ENCODE data around the gene IRF9.

Gene IRF9

GRCh38 chr14:24127673-24128072 is 33.4 kb upstream of the IRF9 start:
- no peak for TF ChIP-seq YY1 (IDR thresholded peaks at IDR 0.05; ENCODE audit: low read depth)
- TF ChIP-seq TEAD4 (IDR thresholded peaks at IDR 0.05), result no peak
- no peak for TF ChIP-seq USF1 (IDR thresholded peaks at IDR 0.05)
- no peak for TF ChIP-seq ZBTB7A (IDR thresholded peaks at IDR 0.05; ENCODE audit: low read depth)
- TF ChIP-seq TAF1 (IDR thresholded peaks at IDR 0.05; ENCODE audit: low read depth), result no peak
- TF ChIP-seq EGR1 (IDR thresholded peaks at IDR 0.05), result no peak
- no peak for TF ChIP-seq MAX (IDR thresholded peaks at IDR 0.05)
- no peak for TF ChIP-seq RAD21 (IDR thresholded peaks at IDR 0.05; ENCODE audit: low read depth)
- TF ChIP-seq TCF12 (IDR thresholded peaks at IDR 0.05; ENCODE audit: low read depth), result no peak
- TF ChIP-seq EP300 (IDR thresholded peaks at IDR 0.05; ENCODE audit: borderline replicate concordance), result no peak
- TF ChIP-seq CEBPB (IDR thresholded peaks at IDR 0.05), result no peak
- TF ChIP-seq REST (IDR thresholded peaks at IDR 0.05; ENCODE audit: low read depth), result no peak

GRCh38 chr14:24129410-24129998 is 31.6 kb upstream of the IRF9 start:
- no peak for TF ChIP-seq TEAD4 (IDR thresholded peaks at IDR 0.05)
- TF ChIP-seq NFIC (IDR thresholded peaks at IDR 0.05), result no peak

- no peak for TF ChIP-seq FOXM1 (IDR thresholded peaks at IDR 0.05; ENCODE audit: borderline replicate concordance, low read depth)
- no peak for TF ChIP-seq REST (IDR thresholded peaks at IDR 0.05; ENCODE audit: low read depth)
- no peak for TF ChIP-seq EP300 (IDR thresholded peaks at IDR 0.05; ENCODE audit: borderline replicate concordance)
- TF ChIP-seq CREB1 (IDR thresholded peaks at IDR 0.05; ENCODE audit: low read depth), result no peak
- no peak for TF ChIP-seq TCF12 (IDR thresholded peaks at IDR 0.05; ENCODE audit: low read depth)
- no peak for TF ChIP-seq RAD21 (IDR thresholded peaks at IDR 0.05; ENCODE audit: low read depth)
- TF ChIP-seq CEBPB (IDR thresholded peaks at IDR 0.05), result no peak
- no peak for TF ChIP-seq MAX (IDR thresholded peaks at IDR 0.05)
- TF ChIP-seq EGR1 (IDR thresholded peaks at IDR 0.05), result no peak
Measured at GRCh38 chr14:24130380-24130716, 30.7 kb upstream of the IRF9 start, which contains the start of gene FITM1. Gene FITM1, plus strand, starts transcription at chr14:24130659. Its CDS starts 905 bp downstream, at chr14:24131564.

- TF ChIP-seq EGR1 (IDR thresholded peaks at IDR 0.05), result no peak
- TF ChIP-seq TEAD4 (IDR thresholded peaks at IDR 0.05), result no peak
- TF ChIP-seq NFIC (IDR thresholded peaks at IDR 0.05), result no peak
- TF ChIP-seq EP300 (IDR thresholded peaks at IDR 0.05; ENCODE audit: borderline replicate concordance), result no peak
- TF ChIP-seq ZBTB7A (IDR thresholded peaks at IDR 0.05; ENCODE audit: low read depth), result no peak
- TF ChIP-seq TCF12 (IDR thresholded peaks at IDR 0.05; ENCODE audit: low read depth), result no peak
- no peak for TF ChIP-seq USF1 (IDR thresholded peaks at IDR 0.05)
- no peak for TF ChIP-seq YY1 (IDR thresholded peaks at IDR 0.05; ENCODE audit: low read depth)
- TF ChIP-seq TAF1 (IDR thresholded peaks at IDR 0.05; ENCODE audit: low read depth), result no peak
- TF ChIP-seq FOXM1 (IDR thresholded peaks at IDR 0.05; ENCODE audit: borderline replicate concordance, low read depth), result no peak
Measured at GRCh38 chr14:24130717-24131548, 30.1 kb upstream of the IRF9 start.

GRCh38 chr14:24131549-24131966 is 29.5 kb upstream of the IRF9 start:
- TF ChIP-seq NFIC (IDR thresholded peaks at IDR 0.05) (no peak), USF1 (IDR thresholded peaks at IDR 0.05) (no peak), FOXM1 (IDR thresholded peaks at IDR 0.05; ENCODE audit: borderline replicate concordance, low read depth) (no peak), MAX (IDR thresholded peaks at IDR 0.05) (no peak), ZBTB7A (IDR thresholded peaks at IDR 0.05; ENCODE audit: low read depth) (no peak), CEBPB (IDR thresholded peaks at IDR 0.05) (no peak), REST (IDR thresholded peaks at IDR 0.05; ENCODE audit: low read depth) (no peak), TCF12 (IDR thresholded peaks at IDR 0.05; ENCODE audit: low read depth) (no peak), YY1 (IDR thresholded peaks at IDR 0.05; ENCODE audit: low read depth) (no peak), CREB1 (IDR thresholded peaks at IDR 0.05; ENCODE audit: low read depth) (no peak), EP300 (IDR thresholded peaks at IDR 0.05; ENCODE audit: borderline replicate concordance) (no peak), RAD21 (IDR thresholded peaks at IDR 0.05; ENCODE audit: low read depth) (no peak), TAF1 (IDR thresholded peaks at IDR 0.05; ENCODE audit: low read depth) (no peak), TEAD4 (IDR thresholded peaks at IDR 0.05) (no peak), EGR1 (IDR thresholded peaks at IDR 0.05) (no peak)
